GM10266 (cell line): ENCODE data around the gene MAP1B.

ENCODE experiments used
- DNase-seq: peaks from one replicate; pipeline ENCODE4 v3.0.0; 2012; ENCODE audit errors: extremely low spot score
- TF ChIP-seq, protein P1 (sequence below): IDR thresholded peaks from 2 replicates; pipeline ENCODE4 v1.5.1; 2012; ENCODE audit warnings: mild to moderate bottlenecking, low read depth; ENCODE audit not compliant: control insufficient read depth, insufficient read depth; ENCODE audit errors: missing control alignments

Gene MAP1B

DNA sequence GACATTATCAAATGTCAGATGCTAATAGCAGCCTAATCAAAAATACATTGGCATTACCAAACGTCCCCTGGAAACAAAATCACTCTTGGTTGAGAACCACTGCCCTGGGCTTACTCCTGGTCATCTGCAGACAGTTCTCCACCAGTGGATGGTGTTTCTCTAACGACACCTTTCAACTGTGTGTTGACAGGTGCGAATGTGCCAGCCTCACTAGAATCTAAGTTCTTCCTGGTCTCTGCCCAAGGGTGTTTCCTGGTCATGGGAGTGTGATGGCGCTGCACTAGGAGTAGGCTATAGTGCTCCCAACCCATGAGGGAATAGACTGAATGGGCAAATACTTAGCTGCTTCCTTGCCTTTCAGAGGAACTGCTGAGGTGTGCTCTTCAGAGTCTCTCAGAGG is 106.9 kb downstream of the MAP1B start:
- TF ChIP-seq, protein P1, sequence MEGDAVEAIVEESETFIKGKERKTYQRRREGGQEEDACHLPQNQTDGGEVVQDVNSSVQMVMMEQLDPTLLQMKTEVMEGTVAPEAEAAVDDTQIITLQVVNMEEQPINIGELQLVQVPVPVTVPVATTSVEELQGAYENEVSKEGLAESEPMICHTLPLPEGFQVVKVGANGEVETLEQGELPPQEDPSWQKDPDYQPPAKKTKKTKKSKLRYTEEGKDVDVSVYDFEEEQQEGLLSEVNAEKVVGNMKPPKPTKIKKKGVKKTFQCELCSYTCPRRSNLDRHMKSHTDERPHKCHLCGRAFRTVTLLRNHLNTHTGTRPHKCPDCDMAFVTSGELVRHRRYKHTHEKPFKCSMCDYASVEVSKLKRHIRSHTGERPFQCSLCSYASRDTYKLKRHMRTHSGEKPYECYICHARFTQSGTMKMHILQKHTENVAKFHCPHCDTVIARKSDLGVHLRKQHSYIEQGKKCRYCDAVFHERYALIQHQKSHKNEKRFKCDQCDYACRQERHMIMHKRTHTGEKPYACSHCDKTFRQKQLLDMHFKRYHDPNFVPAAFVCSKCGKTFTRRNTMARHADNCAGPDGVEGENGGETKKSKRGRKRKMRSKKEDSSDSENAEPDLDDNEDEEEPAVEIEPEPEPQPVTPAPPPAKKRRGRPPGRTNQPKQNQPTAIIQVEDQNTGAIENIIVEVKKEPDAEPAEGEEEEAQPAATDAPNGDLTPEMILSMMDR, result no peak
- no peak for DNase-seq

DNA sequence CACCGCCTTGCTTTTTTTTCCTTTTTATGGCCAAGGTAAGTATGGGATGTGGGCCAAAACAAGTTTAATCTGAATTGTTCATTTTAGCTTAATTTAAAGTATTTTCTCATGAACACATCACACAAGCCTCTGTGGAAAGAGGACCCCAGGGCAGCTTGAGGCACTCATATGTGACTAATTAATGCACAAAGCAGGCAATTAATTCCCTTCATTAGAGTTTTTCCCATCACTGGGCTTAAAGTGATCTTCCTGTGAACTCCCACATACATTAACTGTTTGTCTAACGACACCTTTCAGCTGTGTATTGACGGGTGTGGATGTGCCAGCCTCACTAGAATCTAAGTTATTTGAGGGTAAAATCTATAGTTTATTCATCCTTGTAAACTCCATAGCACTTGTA is 109.5 kb downstream of the MAP1B start:
- TF ChIP-seq, protein P1, result no peak
- DNase-seq, result no peak

DNA sequence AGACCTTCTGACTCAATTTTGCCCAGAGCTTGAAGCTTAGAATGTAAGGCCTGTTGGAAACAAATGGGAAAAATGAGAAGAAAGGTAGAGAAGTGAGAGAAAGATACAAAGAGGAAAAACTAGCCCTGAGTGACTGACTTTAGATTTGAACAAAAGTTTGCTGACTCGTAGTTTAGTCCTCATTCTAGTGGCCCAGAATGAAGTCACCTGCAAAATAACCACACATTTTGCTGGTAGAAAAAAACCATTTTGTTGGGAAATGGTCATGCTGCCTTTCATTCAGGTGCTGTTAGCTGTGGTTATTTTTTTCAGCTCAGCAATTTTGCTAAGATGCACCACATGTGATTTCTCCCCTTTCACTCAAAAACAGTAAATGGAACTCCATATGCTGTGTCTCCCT is 113.8 kb downstream of the MAP1B start:
- no peak for DNase-seq
- TF ChIP-seq, protein P1, result no peak

DNA sequence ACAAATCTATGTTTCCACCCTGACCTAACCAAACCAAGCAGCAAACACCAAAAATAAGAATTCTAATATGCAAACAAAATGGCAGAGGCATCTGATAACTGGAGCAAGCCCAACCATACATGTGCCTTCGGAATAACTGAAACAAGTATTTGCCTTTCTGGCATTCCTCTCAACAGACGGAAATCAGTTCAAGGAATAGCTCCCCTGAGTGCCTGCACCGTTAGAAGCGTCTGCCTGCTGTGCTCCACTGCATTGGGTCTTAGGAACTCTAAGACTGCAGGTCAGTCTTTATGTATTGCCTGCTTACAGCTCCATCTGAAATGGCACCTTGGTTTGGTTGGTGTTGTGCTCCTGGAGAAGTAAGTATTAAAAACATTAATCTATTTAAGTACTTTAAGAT is 114.3 kb downstream of the MAP1B start:
- TF ChIP-seq, protein P1, result no peak
- no peak for DNase-seq

DNA sequence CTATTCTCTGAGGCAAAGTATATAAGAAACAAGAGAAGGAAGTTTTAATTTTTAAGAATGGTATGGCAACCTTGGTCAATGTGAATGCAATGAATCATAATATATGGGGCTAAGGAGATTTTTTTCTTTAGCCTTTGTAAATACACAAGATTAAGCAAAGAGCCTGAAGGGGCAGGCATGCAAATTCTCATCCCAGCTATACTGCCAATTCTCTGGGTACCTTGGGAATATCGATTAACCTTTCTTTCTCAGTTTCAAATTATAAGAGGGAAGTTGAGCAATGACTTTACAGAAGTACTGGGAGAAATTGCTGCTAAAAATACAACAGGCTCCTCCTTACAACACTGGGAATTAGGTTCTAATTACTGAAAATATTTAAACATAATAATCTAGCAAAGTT is 115.2 kb downstream of the MAP1B start:
- TF ChIP-seq, protein P1, result no peak
- DNase-seq, result no peak

DNA sequence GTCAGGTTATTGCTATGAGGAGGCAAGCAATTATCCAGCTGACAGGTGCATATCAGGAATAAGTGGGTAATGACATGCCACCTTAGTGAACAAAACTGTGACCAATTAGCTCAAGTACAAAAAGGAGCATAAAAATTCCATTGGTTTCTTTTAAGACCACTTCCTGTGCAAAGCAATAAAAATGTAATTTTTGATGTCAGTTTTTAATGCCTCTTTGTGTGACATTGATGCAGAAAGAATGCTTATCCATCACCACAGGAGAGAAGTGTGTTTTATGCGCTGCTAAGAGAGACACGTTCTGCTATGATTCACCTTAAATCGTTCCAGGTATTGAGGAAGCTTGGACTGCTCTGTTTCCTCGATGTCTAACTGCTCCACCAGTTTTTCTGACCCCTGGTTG is 116.1 kb downstream of the MAP1B start:
- no peak for DNase-seq
- TF ChIP-seq, protein P1, result no peak

DNA sequence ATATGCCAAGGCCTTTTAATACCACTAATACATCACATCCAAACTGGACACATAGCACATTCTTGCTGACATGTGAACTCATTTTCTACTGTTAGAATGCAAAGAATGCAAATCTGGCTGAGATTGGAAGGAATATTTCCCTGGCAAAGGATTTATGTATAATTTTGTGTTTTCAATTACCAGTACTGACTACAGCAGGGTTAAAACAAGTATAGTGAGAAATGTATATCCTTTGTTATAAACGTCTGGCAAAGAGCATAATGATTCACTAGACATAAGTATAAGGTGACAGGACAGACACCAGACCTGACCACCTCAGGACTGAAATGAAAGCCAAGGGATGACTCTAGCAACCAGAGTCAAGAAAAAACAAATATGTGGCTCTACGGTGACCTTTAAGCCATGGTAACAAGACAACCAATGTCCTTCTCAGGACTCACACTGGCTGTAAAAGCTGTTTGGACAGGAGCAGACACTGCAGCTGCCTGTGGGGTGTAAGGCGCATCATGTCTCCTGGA is 117.7 kb downstream of the MAP1B start:
- no peak for DNase-seq
- TF ChIP-seq, protein P1, result no peak
